HepG2 (cell line): ENCODE data around the gene SCYL1. TPM values are rescaled to one million over a fixed set of nuclear protein-coding genes. Genes with fewer than 3 reads are reported as not detected.

Experiments
- ERF ChIP-seq: IDR thresholded peaks from 2 replicates; pipeline ENCODE4 v1.6.1; 2018; ENCODE audit warnings: missing biosample characterization, missing genetic modification reagents
- HNF4G ChIP-seq, 2 experiments: sonication (generic) in 1 of 2; formaldehyde crosslinking in 1 of 2; IDR thresholded peaks; 2 replicates each; pipeline versions ENCODE4 v1.4.0 to v1.6.1; 2011 to 2020; ENCODE audit warnings: borderline replicate concordance in 2 of 2, low read depth in 2 of 2, mild to moderate bottlenecking in 2 of 2, low read length in 1 of 2, missing genetic modification reagents in 1 of 2, moderate library complexity in 1 of 2
- HOXA5 ChIP-seq: sonication (generic); formaldehyde crosslinking; IDR thresholded peaks from 2 replicates; pipeline ENCODE4 v1.4.0; 2020; ENCODE audit warnings: missing genetic modification reagents
- KDM2A ChIP-seq: sonication (generic); formaldehyde crosslinking; IDR thresholded peaks from 2 replicates; pipeline ENCODE4 v1.4.0; 2020; ENCODE audit warnings: low read depth, missing genetic modification reagents, borderline replicate concordance
- KMT2A ChIP-seq: sonication (generic); formaldehyde crosslinking; IDR thresholded peaks from 2 replicates; pipeline ENCODE4 v1.4.0; 2020; ENCODE audit warnings: missing genetic modification reagents
- MYC ChIP-seq: sonication (generic); formaldehyde crosslinking; IDR thresholded peaks from 2 replicates; pipeline ENCODE4 v1.9.0; 2021; ENCODE audit warnings: missing genetic modification reagents, borderline replicate concordance
- NFKB2 ChIP-seq: sonication (generic); formaldehyde crosslinking; IDR thresholded peaks from 2 replicates; pipeline ENCODE4 v1.4.0; 2020; ENCODE audit warnings: missing genetic modification reagents, borderline replicate concordance
- NR2F6 ChIP-seq, 2 experiments: IDR thresholded peaks; 2 replicates each; pipeline ENCODE4 v1.6.1; 2016; ENCODE audit warnings: antibody characterized with exemption in 1 of 2, mild to moderate bottlenecking in 1 of 2
- PAWR ChIP-seq: sonication (generic); formaldehyde crosslinking; IDR thresholded peaks from 2 replicates; pipeline ENCODE4 v1.4.0; 2020; ENCODE audit warnings: missing genetic modification reagents, mild to moderate bottlenecking, borderline replicate concordance
- PCBP2 ChIP-seq: fragments of 200-400 bp; formaldehyde crosslinking; optimal IDR thresholded peaks from 2 replicates; pipeline ENCODE3; 2018; ENCODE audit warnings: low read length, low read depth; ENCODE audit not compliant: poor library complexity, severe bottlenecking
- PHF20 ChIP-seq: sonication (generic); formaldehyde crosslinking; IDR thresholded peaks from 2 replicates; pipeline ENCODE4 v1.5.0; 2020; ENCODE audit warnings: mild to moderate bottlenecking, missing genetic modification reagents
- PLRG1 ChIP-seq: fragments of 450-650 bp; conservative IDR thresholded peaks from 2 replicates; pipeline ENCODE4 v1.6.1; 2016
- POLR2A ChIP-seq, 2 experiments: IDR thresholded peaks; 2 replicates each; pipeline ENCODE4 v1.6.1; 2011; ENCODE audit warnings: low read depth in 2 of 2, low read length in 2 of 2, mild to moderate bottlenecking in 1 of 2, moderate library complexity in 1 of 2; ENCODE audit not compliant: insufficient read depth in 1 of 2
- RCOR2 ChIP-seq: IDR thresholded peaks from 2 replicates; pipeline ENCODE4 v1.6.1; 2016; ENCODE audit warnings: missing biosample characterization, missing genetic modification reagents
- RFX5 ChIP-seq: IDR thresholded peaks from 2 replicates; pipeline ENCODE4 v1.6.1; 2011; ENCODE audit warnings: low read depth, low read length, improper control_type of control experiment
- SIX1 ChIP-seq: sonication (generic); formaldehyde crosslinking; IDR thresholded peaks from 2 replicates; pipeline ENCODE4 v1.4.0; 2020; ENCODE audit warnings: missing genetic modification reagents, borderline replicate concordance
- TAF1 ChIP-seq: sonication (generic); formaldehyde crosslinking; IDR thresholded peaks from 2 replicates; pipeline ENCODE4 v1.4.0; 2020; ENCODE audit warnings: missing genetic modification reagents
- TBX2 ChIP-seq: sonication (generic); formaldehyde crosslinking; IDR thresholded peaks from 2 replicates; pipeline ENCODE4 v1.5.0; 2020; ENCODE audit warnings: missing genetic modification reagents, mild to moderate bottlenecking, borderline replicate concordance
- TEAD2 ChIP-seq: sonication (generic); formaldehyde crosslinking; IDR thresholded peaks from 2 replicates; pipeline ENCODE4 v1.9.0; 2021; ENCODE audit warnings: missing genetic modification reagents
- TEAD3 ChIP-seq: optimal IDR thresholded peaks from 2 replicates; pipeline ENCODE3; 2016; ENCODE audit warnings: borderline replicate concordance
- TOE1 ChIP-seq: sonication (generic); formaldehyde crosslinking; IDR thresholded peaks from 2 replicates; pipeline ENCODE4 v1.4.0; 2020; ENCODE audit warnings: mild to moderate bottlenecking, missing genetic modification reagents
- ZBTB7A ChIP-seq: sonication (generic); formaldehyde crosslinking; IDR thresholded peaks from 2 replicates; pipeline ENCODE4 v1.8.0; 2022; ENCODE audit warnings: mild to moderate bottlenecking, missing genetic modification reagents
- ZNF256 ChIP-seq: sonication (generic); formaldehyde crosslinking; conservative IDR thresholded peaks from 2 replicates; pipeline ENCODE4 v1.4.0; 2020; ENCODE audit warnings: missing genetic modification reagents
- ZNF773 ChIP-seq: sonication (generic); formaldehyde crosslinking; IDR thresholded peaks from 2 replicates; pipeline ENCODE4 v1.4.0; 2020; ENCODE audit warnings: missing genetic modification reagents, borderline replicate concordance
- ZNF776 ChIP-seq: sonication (generic); formaldehyde crosslinking; IDR thresholded peaks from 2 replicates; pipeline ENCODE4 v1.4.0; 2020; ENCODE audit warnings: mild to moderate bottlenecking, missing genetic modification reagents
- ZNF83 ChIP-seq: sonication (generic); formaldehyde crosslinking; IDR thresholded peaks from 2 replicates; pipeline ENCODE4 v1.4.0; 2020; ENCODE audit warnings: missing genetic modification reagents, mild to moderate bottlenecking, borderline replicate concordance
- polyA plus RNA-seq, 8 experiments: library from polyadenylated mRNA; depleted of rRNA in 3 of 8; stranded (reverse) in 7 of 8; unstranded in 1 of 8; fragments of >200 nt; fragmentation: Illumina TruSeq in 4 of 8; extraction: Trizol in 4 of 8; gene quantifications; 2 replicates each; pipeline versions ENCODE4 v1.2.1 to v1.2.3, GENCODE V29; 2011 to 2016; ENCODE audit warnings: low read depth in 4 of 8, missing spikeins in 1 of 8, mixed read lengths in 1 of 8; ENCODE audit not compliant: insufficient read depth in 1 of 8
- total RNA-seq, 5 experiments: library from RNA; depleted of rRNA; stranded (reverse); fragments of >200 nt; fragmentation: Illumina TruSeq; extraction: Trizol; gene quantifications; 2 replicates each; pipeline ENCODE4 v1.2.3, GENCODE V29; 2016; ENCODE audit warnings: low read depth in 1 of 5
- TF ChIP-seq, protein P1 (sequence below): sonication (generic); formaldehyde crosslinking; IDR thresholded peaks from 2 replicates; pipeline ENCODE4 v1.5.1; 2020; ENCODE audit warnings: mild to moderate bottlenecking, missing genetic modification reagents, borderline replicate concordance
- TF ChIP-seq, protein P2 (sequence below): IDR thresholded peaks from 2 replicates; pipeline ENCODE4 v1.6.1; 2016
- TF ChIP-seq, protein P3 (sequence below): IDR thresholded peaks from 2 replicates; pipeline ENCODE4 v1.6.1; 2016; ENCODE audit warnings: mild to moderate bottlenecking

SCYL1 gene
- total and polyA plus RNA-seq, 2 of the 13 experiments (the other 11 are each of a cell fraction or from before 2014, with no cell fraction given): 65.9 to 103 TPM

DNA sequence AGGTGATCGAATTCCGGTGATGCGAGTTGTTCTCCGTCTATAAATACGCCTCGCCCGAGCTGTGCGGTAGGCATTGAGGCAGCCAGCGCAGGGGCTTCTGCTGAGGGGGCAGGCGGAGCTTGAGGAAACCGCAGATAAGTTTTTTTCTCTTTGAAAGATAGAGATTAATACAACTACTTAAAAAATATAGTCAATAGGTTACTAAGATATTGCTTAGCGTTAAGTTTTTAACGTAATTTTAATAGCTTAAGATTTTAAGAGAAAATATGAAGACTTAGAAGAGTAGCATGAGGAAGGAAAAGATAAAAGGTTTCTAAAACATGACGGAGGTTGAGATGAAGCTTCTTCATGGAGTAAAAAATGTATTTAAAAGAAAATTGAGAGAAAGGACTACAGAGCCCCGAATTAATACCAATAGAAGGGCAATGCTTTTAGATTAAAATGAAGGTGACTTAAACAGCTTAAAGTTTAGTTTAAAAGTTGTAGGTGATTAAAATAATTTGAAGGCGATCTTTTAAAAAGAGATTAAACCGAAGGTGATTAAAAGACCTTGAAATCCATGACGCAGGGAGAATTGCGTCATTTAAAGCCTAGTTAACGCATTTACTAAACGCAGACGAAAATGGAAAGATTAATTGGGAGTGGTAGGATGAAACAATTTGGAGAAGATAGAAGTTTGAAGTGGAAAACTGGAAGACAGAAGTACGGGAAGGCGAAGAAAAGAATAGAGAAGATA lies 25.7 kb upstream of the SCYL1 start, which contains the start of gene MALAT1 (continued):
- TF ChIP-seq MYC (CRISPR knock-in tag) (peak; percentile 67), KDM2A (CRISPR knock-in tag) (peak; percentile 91), PAWR (CRISPR knock-in tag) (no peak), PLRG1 (no peak), HNF4G (IDR thresholded peaks at IDR 0.05; ENCODE audit: borderline replicate concordance, low read depth, low read length) (peak; percentile 43; the same call in 1 of the 2 replicates), HNF4G (CRISPR knock-in tag; IDR thresholded peaks at IDR 0.05; ENCODE audit: borderline replicate concordance, low read depth) (no peak), ERF (CRISPR knock-in tag) (peak; percentile 75; the same call in 1 of the 2 replicates), ZNF83 (CRISPR knock-in tag) (no peak), NFKB2 (CRISPR knock-in tag) (peak; percentile 64; the same call in 1 of the 2 replicates), NR2F6 (IDR thresholded peaks at IDR 0.05) (no peak), NR2F6 (CRISPR knock-in tag; IDR thresholded peaks at IDR 0.05) (peak; percentile 64), PHF20 (0 out of 2 replicates have a peak, but pooled peaks have one; percentile 44), ZNF776 (CRISPR knock-in tag) (no peak), TBX2 (CRISPR knock-in tag) (peak; percentile 60), PCBP2 (no peak), HOXA5 (CRISPR knock-in tag) (peak; percentile 83), TAF1 (peak; percentile 92), SIX1 (CRISPR knock-in tag) (peak; percentile 62; the same call in 1 of the 2 replicates), TEAD2 (CRISPR knock-in tag) (peak; percentile 31; the same call in 1 of the 2 replicates), KMT2A (CRISPR knock-in tag) (peak; percentile 90), RCOR2 (CRISPR knock-in tag) (peak; percentile 59; the same call in 1 of the 2 replicates), ZBTB7A (CRISPR knock-in tag) (no peak), POLR2A (IDR thresholded peaks at IDR 0.05; ENCODE audit: insufficient read depth in 1 of 2, low read depth in 2 of 2, low read length in 2 of 2) (peak; percentile 98 to 100), ZNF256 (CRISPR knock-in tag) (peak; percentile 44), TOE1 (peak; percentile 90), RFX5 (no peak), TEAD3 (CRISPR knock-in tag) (peak; percentile 96), ZNF773 (no peak)
- TF ChIP-seq, protein P1, sequence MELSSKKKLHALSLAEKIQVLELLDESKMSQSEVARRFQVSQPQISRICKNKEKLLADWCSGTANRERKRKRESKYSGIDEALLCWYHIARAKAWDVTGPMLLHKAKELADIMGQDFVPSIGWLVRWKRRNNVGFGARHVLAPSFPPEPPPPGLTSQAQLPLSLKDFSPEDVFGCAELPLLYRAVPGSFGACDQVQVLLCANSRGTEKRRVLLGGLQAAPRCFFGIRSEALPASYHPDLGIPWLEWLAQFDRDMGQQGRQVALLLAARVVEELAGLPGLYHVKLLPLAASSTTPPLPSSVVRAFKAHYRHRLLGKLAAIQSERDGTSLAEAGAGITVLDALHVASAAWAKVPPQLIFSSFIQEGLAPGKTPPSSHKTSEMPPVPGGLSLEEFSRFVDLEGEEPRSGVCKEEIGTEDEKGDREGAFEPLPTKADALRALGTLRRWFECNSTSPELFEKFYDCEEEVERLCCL (CRISPR knock-in tag): 0 out of 2 replicates have a peak, but pooled peaks have one; percentile 26
- TF ChIP-seq, protein P2, sequence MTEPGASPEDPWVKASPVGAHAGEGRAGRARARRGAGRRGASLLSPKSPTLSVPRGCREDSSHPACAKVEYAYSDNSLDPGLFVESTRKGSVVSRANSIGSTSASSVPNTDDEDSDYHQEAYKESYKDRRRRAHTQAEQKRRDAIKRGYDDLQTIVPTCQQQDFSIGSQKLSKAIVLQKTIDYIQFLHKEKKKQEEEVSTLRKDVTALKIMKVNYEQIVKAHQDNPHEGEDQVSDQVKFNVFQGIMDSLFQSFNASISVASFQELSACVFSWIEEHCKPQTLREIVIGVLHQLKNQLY (CRISPR knock-in tag): peak; percentile 51; the same call in 1 of the 2 replicates
- TF ChIP-seq, protein P3, sequence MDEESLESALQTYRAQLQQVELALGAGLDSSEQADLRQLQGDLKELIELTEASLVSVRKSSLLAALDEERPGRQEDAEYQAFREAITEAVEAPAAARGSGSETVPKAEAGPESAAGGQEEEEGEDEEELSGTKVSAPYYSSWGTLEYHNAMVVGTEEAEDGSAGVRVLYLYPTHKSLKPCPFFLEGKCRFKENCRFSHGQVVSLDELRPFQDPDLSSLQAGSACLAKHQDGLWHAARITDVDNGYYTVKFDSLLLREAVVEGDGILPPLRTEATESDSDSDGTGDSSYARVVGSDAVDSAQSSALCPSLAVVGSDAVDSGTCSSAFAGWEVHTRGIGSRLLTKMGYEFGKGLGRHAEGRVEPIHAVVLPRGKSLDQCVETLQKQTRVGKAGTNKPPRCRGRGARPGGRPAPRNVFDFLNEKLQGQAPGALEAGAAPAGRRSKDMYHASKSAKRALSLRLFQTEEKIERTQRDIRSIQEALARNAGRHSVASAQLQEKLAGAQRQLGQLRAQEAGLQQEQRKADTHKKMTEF (CRISPR knock-in tag): peak; percentile 86; the same call in 1 of the 2 replicates
